Spleen (tissue), 7 donors: ENCODE results near the gene COL5A1.

ENCODE experiments used
- CTCF ChIP-seq, 11 experiments: fragments of 200-600 bp in 7 of 11; fragments of 450-650 bp in 4 of 11; sonication (generic) in 4 of 11; IDR thresholded peaks in 8 of 11; conservative IDR thresholded peaks in 3 of 11; 1 replicate in 7 of 11; 2 replicates in 4 of 11; pipeline versions ENCODE4 v1.4.0 to v1.8.0; 2016 to 2021; ENCODE audit warnings: antibody characterized with exemption in 11 of 11, inconsistent platforms in 4 of 11, mild to moderate bottlenecking in 1 of 11
- POLR2A ChIP-seq, 3 donors: fragments of 450-650 bp; IDR thresholded peaks; one replicate each; pipeline ENCODE4 v1.5.1; 2017; ENCODE audit warnings: antibody characterized with exemption in 3 of 3, mild to moderate bottlenecking in 1 of 3
- POLR2AphosphoS5 ChIP-seq, 3 donors: sonication (generic); formaldehyde crosslinking; IDR thresholded peaks; one replicate each; pipeline ENCODE4 v1.5.1; 2017; ENCODE audit warnings: antibody characterized with exemption in 3 of 3
- donor health status: DM: no; HTN: no; CAD: no; lungs with moderate emphysema.
- donor health status: DM: no; HTN: no; CAD: no.
- donor health status: DM: no; HTN: no; CAD: no.

- TF ChIP-seq CTCF (IDR thresholded peaks at IDR 0.05 in 8 of 11, conservative IDR thresholded peaks at IDR 0.05 in 3 of 11): no peak
- no peak for TF ChIP-seq POLR2AphosphoS5 (IDR thresholded peaks at IDR 0.05)
- TF ChIP-seq POLR2A (IDR thresholded peaks at IDR 0.05): no peak
These were observed 227.3 kb downstream of the COL5A1 start for GRCh38 chr9:134868751-134869553.
